Upper lobe of right lung (tissue), 1 donor: ENCODE results near the gene PACSIN1. TPM values are rescaled to one million over a fixed set of nuclear protein-coding genes. Genes with fewer than 3 reads are reported as not detected.

Source experiments
- ATAC-seq: fragments of 200-7000 bp; cut with Tn5 transposase; one replicate; pipeline ENCODE4 v1.9.1; 2020; ENCODE audit warnings: mild to moderate bottlenecking, moderate library complexity
- DNase-seq: peaks from one replicate; pipeline ENCODE4 v3.0.0-alpha.2; 2020
- H3K27ac ChIP-seq: fragments of 200-600 bp; one replicate; pipeline ENCODE4 v1.8.0; 2022
- H3K27me3 ChIP-seq: fragments of 200-600 bp; one replicate; pipeline ENCODE4 v1.8.0; 2022; ENCODE audit warnings: mild to moderate bottlenecking
- H3K36me3 ChIP-seq: fragments of 200-600 bp; one replicate; pipeline ENCODE4 v1.8.0; 2022
- H3K4me1 ChIP-seq: fragments of 200-600 bp; one replicate; pipeline ENCODE4 v1.8.0; 2022
- H3K4me3 ChIP-seq: fragments of 200-600 bp; one replicate; pipeline ENCODE4 v1.8.0; 2022; ENCODE audit warnings: mild to moderate bottlenecking
- H3K9me3 ChIP-seq: fragments of 200-600 bp; one replicate; pipeline ENCODE4 v1.8.0; 2022
- intact Hi-C: fragments of 100-400 bp; cut with DNase I; formaldehyde crosslinking; loops from one replicate; pipeline ENCODE4 v1.11.0; 2022
- total RNA-seq: library from RNA; stranded (reverse); fragmentation: NEBNext Ultra II Directional; extraction: Animal tissue kit (Norgen Biotek cat#: 25700); gene quantifications from one replicate; pipeline ENCODE4 v1.2.1, GENCODE V29; 2021
- TF ChIP-seq, protein P1 (sequence below): fragments of 200-600 bp; IDR thresholded peaks from one replicate; pipeline ENCODE4 v1.8.0; 2022; ENCODE audit warnings: antibody characterized with exemption
- donor health status: DM: no; HTN: yes; CAD: no; lungs with severe emphysema.

PACSIN1 gene
- total RNA-seq, 1 donor from 2014 or later, result not detected

DNA sequence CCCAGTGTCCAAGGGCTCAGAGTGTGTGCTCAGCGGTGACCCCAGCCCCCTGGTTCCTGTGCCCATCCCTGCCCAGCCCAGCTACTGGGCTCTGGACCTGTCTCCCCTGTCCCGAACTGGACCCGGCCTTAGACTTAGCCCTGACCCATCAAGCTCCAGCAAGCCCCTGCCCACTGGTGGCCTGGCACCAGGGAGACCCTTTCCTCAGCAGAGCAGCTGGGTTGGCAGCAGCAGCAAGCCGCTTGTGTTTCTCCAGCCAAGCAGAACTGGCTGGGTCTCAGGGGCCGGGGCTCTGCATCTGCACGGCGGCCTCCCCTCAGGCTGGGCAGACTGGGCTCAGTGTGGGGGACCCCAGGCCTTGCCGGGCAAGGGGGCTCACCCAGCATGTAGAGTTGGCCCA, 89.5 kb downstream of the PACSIN1 start:
- Histone ChIP-seq H3K9me3 (no peaks in the 10 kb centered on the region), H3K36me3 (no peaks in the 10 kb centered on the region), H3K27me3 (no peaks in the 10 kb centered on the region), H3K4me1 (no peaks in the 10 kb centered on the region), H3K4me3 (peak overlapping the region; percentile 21), H3K27ac (no peak overlapping the region)
- intact Hi-C loops, result no loop called here
- TF ChIP-seq, protein P1, sequence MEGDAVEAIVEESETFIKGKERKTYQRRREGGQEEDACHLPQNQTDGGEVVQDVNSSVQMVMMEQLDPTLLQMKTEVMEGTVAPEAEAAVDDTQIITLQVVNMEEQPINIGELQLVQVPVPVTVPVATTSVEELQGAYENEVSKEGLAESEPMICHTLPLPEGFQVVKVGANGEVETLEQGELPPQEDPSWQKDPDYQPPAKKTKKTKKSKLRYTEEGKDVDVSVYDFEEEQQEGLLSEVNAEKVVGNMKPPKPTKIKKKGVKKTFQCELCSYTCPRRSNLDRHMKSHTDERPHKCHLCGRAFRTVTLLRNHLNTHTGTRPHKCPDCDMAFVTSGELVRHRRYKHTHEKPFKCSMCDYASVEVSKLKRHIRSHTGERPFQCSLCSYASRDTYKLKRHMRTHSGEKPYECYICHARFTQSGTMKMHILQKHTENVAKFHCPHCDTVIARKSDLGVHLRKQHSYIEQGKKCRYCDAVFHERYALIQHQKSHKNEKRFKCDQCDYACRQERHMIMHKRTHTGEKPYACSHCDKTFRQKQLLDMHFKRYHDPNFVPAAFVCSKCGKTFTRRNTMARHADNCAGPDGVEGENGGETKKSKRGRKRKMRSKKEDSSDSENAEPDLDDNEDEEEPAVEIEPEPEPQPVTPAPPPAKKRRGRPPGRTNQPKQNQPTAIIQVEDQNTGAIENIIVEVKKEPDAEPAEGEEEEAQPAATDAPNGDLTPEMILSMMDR, result no peak
- no peak for DNase-seq
- ATAC-seq, result no peak

GRCh38 chr6:34556031-34556471, 90.2 kb downstream of the PACSIN1 start, which contains the start of gene SPDEF:
SPDEF (minus strand) TSS chr6:34556329; CDS start chr6:34544455, 11,874 bp downstream.
- intact Hi-C loops, result no loop called here
- Histone ChIP-seq H3K4me3 (peak within 1 kb of the TSS; percentile 21), H3K27ac (no peak within 1 kb of the TSS)

DNA sequence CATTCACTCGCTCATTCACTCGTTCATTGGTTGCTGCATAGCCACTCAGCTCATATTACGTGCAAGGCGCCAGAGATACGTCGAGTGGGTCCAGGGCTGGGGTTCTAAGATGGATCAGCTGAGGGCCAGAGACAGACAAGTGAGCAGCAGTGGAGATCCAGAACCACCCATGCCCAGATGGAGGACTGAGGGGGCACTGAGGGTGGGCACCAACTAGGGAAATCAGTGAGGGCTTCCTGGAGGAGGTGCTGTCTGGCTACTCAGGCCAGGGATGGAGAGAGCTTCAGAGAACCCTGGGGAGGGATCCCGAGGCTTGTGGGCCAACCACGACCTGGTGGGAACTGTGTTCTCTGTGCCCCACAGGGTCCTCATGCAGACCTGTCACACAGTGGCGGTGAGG, 90.6 kb downstream of the PACSIN1 start:
- Histone ChIP-seq H3K27me3 (no peaks in the 10 kb centered on the region), H3K9me3 (no peaks in the 10 kb centered on the region), H3K36me3 (no peaks in the 10 kb centered on the region), H3K4me3 (no peak overlapping the region), H3K4me1 (no peaks in the 10 kb centered on the region), H3K27ac (no peak overlapping the region)
- intact Hi-C loops, result no loop called here
- no peak for ATAC-seq
- DNase-seq, result no peak
- TF ChIP-seq, protein P1, result no peak

More at GRCh38 chr6:34556031-34556471, 90.2 kb downstream of the PACSIN1 start, which contains the start of gene SPDEF:
- no peaks in the 10 kb centered on the region for H3K9me3 ChIP-seq
- H3K4me1 ChIP-seq, result no peaks in the 10 kb centered on the region
- no peak for DNase-seq
- ATAC-seq, result peak; percentile 65
- TF ChIP-seq, protein P1, result no peak
- H3K27me3 ChIP-seq, result no peaks in the 10 kb centered on the region
- H3K36me3 ChIP-seq, result no peaks in the 10 kb centered on the region

DNA sequence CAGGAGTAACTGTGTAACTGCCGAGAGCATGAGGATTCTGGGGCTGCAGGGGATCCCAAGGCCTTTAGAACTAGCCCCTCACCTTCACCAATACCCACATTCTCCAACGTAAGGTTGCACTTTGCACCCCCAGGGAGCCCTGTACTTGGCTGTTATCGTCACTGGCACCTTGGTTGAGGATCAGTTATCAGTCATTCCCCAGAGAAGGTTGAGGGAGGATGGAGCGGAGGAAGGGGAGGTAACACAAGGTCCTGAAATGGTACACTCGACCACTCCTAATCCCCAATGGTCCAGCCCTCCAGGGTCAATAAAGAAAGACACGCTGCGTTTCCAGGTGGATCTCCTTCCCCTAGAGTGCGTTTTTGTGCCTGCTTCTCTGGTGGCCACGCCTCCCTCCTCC, 91.4 kb downstream of the PACSIN1 start:
- DNase-seq (no peak), ATAC-seq (no peak)
- Histone ChIP-seq H3K27ac (no peak overlapping the region), H3K36me3 (no peaks in the 10 kb centered on the region), H3K27me3 (no peaks in the 10 kb centered on the region), H3K9me3 (no peaks in the 10 kb centered on the region), H3K4me1 (no peaks in the 10 kb centered on the region), H3K4me3 (no peak overlapping the region)
- intact Hi-C loops, result no loop called here
- TF ChIP-seq, protein P1, result no peak

DNA sequence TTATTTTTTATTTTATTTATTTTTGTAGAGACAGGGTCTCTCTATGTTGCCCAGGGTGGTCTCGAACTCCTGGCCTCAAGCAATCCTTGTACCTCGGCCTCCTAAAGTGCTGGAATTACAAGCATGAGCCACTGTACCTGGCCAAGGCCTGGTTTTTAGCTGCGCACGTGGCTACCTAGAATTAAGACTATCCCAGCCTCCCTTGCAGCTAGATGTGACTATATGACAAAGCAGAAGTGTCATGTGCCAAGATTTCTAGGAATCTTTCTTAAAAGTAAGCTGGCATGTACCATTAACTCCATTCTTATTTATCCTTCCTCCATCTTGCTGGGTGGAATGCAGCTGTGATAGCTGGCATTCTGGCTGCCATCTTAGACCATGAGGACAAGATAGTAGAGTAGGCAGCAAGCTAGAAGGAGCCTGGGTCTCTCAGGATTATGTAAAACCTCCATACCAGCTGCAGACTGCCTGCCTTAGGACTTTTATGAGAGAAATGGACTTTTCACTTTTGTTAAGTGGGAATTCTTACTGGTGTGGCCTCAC, 92.4 kb downstream of the PACSIN1 start:
- Histone ChIP-seq H3K4me1 (no peaks in the 10 kb centered on the region), H3K4me3 (no peak overlapping the region), H3K36me3 (no peaks in the 10 kb centered on the region), H3K27me3 (no peaks in the 10 kb centered on the region), H3K27ac (no peak overlapping the region), H3K9me3 (no peaks in the 10 kb centered on the region)
- ATAC-seq (no peak), DNase-seq (no peak)
- TF ChIP-seq, protein P1, result no peak
- intact Hi-C loops, result no loop called here
